GM18517 (cell line): ENCODE measurements around the gene GARNL3.

ENCODE experiments used
- ATAC-seq: cut with Tn5 transposase; IDR thresholded peaks from one replicate; pipeline ENCODE4 v1.9.1; 2021; ENCODE audit warnings: mild to moderate bottlenecking, moderate library complexity; ENCODE audit not compliant: unreplicated experiment

Gene GARNL3

DNA sequence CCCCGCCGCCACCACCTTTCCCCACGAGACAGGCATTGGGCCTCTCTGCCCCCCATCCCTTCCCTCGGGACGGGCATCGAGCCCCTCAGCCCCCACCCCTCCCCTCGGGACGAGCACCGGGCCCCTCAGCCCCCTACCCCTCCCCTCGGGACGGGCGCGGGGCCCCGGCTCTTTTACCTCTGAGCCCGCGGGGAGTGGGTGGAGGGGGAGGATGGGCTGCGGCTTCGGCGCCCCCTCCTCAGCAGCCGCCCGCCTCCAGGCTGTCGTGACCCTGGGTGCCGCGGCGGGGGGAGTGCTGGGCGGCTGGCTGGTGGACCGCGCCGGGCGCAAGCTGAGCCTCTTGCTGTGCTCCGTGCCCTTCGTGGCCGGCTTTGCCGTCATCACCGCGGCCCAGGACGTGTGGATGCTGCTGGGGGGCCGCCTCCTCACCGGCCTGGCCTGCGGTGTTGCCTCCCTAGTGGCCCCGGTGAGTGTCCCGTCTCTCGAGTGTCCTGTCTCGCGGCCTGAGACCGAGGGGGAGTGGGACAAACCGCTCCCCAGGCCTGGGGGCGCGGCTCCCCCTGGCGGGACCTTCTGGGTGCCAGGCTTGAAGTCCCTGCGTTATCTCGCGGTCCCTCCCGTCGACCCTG lies 133.2 kb downstream of the GARNL3 start:
- no peak for ATAC-seq

DNA sequence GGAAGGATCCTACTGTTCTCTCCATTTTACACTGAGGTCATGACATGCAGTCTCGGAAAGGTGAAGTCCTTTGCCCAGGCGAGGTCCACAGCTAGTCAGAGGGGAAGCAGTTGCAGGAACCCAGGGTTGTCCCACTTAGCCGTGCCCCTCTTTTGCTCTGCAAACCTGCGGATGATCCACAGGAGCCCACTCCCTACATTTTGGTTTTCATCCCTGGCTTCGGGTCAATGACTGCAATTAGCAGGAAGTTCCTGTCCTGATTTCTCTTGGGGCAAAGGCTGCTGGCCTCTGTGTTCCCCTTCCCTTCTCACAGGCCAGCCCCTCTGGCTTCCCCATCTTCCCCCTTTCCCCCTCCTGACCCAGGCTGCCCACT lies 133.7 kb downstream of the GARNL3 start:
- no peak for ATAC-seq

DNA sequence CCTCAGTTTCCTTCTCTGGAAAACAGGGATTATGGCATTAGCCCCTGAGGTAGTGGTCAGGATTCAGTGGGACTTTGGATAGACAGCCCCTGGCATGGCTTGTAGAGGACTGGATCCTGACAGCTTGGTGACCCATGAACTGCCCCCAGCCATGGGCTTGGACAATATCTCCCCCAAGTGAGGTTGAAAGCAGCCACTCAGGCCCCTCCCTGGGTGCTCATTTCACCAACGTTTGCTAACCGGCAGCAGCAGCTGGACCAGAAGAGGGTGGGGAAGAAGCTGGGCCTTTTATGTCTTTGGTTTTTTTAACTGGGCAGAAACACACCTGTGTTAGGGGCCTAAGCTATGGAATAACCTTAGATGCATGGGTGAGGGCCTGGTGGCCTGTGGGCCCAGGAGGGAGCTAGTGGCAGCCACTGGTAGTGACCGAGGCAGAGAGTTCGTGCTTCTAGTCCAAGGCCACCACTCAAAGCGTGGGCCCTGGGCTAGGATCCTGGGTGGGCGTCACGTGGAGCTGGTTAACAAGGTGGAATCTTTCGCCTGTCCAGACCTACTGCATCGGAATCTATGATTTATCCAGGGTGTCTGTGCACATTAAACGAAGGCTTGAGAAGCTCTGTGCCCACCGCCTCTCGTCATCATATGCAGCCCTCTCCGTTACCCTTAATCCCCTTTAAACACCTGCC lies 134.3 kb downstream of the GARNL3 start:
- ATAC-seq, result no peak

DNA sequence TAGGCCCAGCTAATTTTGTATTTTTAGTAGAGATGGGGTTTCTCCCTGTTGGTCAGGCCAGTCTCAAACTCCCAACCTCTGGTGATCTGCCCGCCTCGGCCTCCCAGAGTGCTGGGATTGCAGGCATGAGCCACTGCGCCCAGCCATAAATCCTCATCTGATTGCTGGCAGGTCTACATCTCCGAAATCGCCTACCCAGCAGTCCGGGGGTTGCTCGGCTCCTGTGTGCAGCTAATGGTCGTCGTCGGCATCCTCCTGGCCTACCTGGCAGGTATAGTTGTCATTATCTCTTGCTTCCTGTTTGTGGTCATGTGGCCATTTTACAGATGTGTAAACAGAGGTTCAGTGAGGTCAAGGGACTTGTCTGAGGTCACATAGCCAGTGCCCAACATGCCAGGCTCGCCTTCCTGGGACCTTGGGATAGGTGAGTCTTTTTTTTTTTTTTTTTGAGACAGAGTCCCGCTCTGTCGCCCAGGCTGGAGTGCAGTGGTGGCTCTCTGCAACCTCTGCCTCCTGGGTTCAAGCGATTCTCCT lies 135.2 kb downstream of the GARNL3 start:
- ATAC-seq, result no peak

DNA sequence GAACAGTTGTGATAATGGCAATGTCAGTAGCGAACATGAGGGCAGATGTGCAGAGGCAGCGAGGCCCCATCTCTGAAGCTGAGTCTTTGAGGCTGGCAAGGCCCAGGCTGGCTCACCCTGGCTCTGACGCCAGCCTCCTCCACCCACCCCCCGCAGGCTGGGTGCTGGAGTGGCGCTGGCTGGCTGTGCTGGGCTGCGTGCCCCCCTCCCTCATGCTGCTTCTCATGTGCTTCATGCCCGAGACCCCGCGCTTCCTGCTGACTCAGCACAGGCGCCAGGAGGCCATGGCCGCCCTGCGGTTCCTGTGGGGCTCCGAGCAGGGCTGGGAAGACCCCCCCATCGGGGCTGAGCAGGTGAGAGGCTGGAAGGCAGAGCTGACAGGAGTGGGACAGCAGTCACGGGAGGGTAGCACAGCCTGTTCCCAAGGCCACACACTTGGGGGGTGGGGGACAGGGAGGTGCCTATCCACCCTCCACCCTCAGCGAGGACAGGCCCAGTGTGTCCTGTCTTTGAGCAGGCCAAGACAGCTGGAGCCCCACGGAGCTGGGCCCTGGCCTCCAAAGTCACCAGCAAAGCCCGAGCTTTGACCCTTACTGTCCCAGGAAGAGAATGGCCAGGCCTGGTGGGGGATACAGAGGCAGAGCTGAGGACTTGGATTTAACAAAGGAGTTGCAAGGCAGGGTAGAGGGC lies 138.0 kb downstream of the GARNL3 start:
- ATAC-seq, result no peak

DNA sequence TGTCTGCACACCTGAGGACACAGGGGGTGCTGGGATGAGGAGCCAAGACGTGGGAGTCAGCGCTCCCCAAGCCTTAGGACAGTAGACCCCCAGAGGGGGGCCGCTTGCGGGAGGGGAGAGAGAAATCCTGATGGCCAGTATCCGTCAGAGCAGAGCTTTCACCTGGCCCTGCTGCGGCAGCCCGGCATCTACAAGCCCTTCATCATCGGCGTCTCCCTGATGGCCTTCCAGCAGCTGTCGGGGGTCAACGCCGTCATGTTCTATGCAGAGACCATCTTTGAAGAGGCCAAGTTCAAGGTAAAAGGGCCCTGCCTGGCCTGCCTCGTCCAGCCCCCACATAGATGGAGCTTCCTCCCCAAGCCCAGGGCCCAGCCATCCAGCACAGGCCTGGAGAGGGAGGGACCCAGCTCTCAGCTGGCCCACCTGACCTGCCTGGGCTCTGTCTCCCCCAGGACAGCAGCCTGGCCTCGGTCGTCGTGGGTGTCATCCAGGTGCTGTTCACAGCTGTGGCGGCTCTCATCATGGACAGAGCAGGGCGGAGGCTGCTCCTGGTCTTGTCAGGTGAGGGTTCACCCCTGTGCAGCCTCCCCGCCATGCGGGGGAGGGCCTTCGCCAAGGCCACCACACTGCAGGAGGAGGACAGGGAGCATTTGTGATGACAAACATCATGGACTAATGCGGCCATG lies 139.1 kb downstream of the GARNL3 start:
- no peak for ATAC-seq

DNA sequence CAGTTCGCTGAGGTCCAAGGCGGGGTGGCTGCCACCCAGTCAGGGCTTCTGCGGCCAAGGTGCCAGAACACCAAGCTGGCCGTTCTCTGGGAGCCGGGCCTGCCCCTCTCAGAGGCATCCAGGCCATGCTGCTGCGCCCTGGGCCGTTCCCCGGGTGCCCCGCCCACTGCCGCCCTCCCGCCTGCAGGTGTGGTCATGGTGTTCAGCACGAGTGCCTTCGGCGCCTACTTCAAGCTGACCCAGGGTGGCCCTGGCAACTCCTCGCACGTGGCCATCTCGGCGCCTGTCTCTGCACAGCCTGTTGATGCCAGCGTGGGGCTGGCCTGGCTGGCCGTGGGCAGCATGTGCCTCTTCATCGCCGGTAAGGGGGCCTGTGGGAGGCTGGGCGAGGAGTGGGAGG lies 140.1 kb downstream of the GARNL3 start:
- ATAC-seq, result no peak

DNA sequence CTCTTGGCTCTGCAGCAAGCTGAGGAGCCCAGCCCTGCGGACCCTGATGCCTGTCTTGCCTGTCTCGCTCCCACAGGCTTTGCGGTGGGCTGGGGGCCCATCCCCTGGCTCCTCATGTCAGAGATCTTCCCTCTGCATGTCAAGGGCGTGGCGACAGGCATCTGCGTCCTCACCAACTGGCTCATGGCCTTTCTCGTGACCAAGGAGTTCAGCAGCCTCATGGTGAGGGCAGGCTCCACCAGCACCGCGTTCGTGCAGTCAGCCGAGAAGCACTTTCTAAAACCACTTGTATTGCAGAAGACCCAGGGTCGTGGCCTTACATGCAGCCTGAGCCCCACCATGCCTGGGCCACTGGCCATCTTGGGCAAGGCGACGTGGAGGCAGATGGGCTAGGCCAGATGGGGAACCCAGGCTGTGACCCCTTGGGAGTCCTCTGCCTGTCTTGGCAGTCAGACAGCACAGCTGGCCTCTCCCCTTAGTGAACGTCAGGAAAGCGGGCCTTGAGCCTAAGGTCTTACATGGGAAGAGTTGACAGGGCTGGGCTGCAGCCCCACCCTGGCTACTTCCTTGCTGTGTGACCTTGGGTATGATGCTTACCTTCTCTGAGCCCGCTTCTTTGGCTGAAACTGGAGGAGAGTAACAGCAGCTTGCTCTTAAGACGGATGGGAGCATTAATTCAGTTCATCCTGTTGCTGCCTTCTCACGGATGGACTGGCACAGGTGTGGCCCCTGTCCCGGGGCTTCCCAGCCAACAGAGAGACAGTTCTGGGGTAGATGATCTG lies 141.0 kb downstream of the GARNL3 start:
- no peak for ATAC-seq

DNA sequence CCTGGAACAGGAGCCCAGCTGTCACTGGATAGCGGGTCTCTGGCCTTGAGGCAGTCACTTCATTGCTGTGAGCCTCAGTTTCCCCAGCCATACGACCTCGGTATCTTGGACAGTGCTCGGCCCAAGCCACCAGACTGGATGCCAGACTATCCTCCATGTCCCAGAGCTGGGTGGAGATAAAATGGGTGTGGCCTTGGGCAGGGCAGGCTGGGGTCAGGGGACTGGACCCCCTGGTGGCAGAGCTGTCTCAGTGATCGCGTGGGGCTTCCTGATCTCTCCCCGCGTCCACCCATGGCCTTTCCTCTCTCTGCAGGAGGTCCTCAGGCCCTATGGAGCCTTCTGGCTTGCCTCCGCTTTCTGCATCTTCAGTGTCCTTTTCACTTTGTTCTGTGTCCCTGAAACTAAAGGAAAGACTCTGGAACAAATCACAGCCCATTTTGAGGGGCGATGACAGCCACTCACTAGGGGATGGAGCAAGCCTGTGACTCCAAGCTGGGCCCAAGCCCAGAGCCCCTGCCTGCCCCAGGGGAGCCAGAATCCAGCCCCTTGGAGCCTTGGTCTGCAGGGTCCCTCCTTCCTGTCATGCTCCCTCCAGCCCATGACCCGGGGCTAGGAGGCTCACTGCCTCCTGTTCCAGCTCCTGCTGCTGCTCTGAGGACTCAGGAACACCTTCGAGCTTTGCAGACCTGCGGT lies 142.4 kb downstream of the GARNL3 start:
- no peak for ATAC-seq

DNA sequence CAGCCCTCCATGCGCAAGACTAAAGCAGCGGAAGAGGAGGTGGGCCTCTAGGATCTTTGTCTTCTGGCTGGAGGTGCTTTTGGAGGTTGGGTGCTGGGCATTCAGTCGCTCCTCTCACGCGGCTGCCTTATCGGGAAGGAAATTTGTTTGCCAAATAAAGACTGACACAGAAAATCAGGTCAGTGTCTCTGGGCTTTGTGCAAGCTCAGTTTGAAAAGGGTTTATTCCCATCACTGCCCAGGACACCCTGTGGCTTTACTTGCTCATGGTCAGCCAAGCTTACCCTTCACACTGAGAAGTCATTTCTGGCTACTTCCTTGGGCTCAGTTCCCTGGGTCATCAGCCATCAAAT lies 142.9 kb downstream of the GARNL3 start:
- no peak for ATAC-seq

DNA sequence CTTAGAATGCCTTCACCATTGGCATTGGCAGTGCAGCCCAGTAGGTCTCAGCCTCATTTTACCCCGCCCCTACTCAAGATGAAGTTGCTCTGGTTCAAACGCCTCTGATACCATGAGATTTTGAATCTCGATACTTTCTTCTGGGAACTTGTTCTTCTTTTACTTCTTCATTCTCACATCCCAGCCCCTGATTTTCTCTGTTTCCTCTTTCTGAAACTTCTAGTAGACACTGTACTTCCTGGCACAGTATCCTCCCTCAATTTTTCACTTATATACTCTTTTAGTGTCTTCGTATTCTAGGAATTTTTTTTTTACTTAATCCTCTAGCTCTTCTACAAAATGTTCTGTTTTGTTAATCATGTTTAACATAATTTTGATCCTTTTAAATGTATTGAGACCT lies 146.5 kb downstream of the GARNL3 start:
- no peak for ATAC-seq

DNA sequence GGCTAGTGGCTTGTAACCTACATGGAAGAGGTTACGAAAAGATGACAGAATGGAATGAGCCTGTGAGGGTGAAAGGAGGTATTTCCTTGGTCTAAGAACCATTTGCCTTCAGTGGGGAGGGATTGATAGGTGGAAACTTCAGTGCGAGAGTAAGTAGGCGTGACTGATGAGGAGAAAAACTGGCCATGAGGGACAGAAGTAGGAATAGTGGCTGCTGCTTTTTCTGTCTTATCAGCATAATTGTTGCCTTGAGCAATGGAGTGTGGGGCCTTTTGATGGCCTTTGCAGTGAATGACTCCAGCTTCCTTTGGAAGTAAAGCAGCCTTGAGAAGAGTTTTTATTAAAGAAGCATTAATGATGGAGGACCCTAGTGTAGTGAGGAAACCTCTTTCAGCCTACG lies 150.6 kb downstream of the GARNL3 start:
- ATAC-seq, result no peak

DNA sequence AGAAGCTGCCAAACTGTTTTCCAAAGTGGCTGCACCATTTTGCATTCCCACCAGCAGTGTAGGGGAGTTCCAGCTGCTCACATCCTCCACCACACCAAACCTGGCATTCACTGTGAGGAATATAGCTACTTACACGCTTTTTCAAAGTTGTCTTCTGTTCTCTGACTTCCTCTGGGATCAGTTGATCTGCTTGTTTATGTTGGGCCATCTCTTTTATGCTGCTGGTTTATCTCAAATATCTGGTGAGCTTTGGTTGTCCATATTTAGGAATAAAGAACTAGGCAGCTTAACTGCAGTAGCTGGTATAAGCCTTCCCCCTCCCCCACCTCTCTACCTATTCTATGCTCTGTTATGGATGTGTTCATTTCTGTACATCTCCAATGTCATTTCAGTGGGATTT lies 151.1 kb downstream of the GARNL3 start:
- ATAC-seq, result no peak

DNA sequence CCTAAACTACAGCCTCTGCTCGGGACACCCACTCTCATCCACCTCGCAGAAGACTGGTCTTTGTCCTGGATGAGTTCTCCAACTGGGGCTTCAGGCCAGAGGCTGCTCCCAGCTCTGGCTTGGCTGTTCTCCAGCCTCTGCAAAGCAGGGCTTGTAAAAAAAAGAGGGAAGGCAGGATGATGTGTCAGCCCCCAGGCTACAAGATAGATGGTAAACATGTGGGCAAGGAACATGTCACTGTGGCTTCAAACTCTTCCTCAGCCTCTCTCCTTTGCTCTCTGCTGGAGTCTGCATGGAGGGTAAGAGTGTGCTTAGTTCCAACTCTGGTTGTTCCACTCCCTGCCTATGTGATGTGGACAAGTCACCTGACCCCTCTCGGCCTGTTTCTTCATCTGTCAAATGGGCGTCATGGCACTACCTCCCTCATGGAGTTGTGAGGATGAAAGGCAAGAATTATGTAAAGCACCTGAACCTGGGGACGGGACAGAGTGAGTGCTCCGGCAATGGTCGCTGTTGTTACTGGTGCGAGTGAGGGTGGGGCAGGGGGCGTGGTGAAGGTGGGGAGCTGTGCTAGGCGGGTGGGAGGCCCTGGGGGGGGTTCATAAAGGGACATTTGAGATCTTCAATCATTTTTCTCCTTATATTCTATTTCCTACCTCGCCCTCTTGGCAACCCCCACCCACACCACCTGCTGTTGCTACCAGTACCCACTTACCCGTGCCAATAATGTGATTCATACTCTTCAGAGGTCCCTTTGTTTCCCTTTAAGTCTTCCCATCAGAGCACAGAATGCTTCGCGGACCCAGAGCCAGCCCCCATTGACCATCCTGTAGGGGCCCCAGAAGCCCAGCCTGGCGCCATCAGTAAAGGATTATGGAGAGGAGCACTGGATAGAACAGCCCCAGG lies 152.8 kb downstream of the GARNL3 start:
- no peak for ATAC-seq

DNA sequence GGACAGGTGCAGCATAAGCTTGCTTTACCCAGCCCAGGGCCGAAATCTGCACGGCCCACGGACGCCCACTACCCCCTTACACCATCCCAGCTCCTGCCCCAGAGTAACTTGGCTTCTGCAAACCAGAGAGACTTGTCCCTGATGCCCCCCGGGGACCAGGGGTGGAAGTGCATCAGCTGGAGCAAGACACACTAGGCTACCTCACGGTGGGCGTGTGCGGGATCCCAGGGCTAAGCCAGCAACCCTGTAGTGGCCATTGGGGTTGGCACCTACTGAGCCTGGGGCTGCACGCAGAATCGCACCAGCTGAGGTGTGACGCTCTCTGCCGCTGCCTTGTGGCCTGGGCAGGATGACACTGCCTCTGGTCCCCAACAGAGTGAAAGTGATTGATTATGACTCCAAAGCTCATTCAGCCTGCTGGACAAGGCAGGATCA lies 153.5 kb downstream of the GARNL3 start:
- ATAC-seq, result no peak

DNA sequence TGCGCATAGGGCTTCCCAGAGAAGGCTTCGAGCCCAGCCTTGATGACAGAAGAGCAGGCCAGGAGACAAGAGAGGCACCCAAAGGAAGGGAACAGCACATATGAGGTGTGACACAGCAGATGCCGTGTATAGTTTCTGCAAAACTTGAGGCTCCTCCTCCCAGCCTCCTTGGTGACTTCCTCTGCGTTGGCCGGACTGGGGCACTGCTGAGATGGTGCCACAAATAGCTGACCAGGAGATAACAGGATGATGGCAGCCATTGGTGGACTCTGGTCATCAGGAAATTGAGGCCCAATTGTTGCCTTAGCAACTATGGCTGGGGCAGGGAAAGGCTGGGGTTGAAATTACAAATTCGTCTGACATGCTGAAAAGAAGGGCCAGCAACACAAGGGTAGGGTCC lies 154.8 kb downstream of the GARNL3 start:
- ATAC-seq, result no peak

DNA sequence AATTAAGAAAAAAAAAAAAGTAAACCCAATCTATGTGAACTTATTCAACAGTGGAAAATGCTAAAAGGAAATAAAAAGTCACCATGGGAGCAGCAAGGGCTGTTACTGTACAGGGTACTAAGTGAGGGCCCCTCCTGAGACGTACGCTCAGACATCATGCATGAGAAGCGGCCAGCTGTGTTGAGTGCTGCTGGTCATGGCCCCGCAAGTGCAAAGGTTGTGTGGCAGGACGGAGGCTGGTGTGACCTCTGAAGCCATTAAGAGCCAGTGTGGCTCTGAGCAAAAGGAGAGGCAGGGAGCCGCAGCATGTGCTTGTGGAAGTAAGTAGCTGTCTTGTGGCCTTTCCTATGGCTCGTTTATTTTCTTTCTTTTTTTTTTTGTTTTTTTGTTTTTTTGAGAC lies 156.5 kb downstream of the GARNL3 start:
- no peak for ATAC-seq

DNA sequence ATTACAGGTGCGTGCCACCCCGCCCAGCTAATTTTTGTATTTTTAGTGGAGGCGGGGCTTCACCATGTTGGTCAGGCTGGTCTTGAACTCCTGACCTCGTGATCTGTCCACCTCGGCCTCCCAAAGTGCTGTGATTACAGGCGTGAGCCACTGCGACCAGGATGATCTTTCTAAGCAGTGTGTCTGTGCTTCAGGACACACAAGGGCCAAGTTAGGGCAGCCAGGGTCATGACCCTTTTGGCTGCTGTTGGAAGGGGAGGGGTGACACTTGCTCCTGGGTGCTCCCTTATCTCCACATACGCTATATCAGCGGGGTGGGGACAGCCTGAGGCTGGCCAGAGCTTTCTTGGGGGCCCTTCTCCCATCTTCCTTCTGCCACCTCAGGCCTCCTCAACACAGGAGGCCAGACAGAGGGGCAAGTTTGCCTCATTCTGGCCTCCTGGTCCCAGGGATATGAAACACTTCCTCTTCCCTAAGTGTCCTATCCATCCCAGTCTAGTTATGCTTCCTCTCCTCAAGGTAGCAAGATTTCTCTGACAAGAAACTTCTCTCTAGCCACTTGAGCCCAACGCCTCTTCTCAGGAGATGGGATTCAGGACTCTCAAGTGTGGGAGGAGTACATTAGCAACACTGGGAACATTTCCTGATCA lies 157.7 kb downstream of the GARNL3 start:
- no peak for ATAC-seq

DNA sequence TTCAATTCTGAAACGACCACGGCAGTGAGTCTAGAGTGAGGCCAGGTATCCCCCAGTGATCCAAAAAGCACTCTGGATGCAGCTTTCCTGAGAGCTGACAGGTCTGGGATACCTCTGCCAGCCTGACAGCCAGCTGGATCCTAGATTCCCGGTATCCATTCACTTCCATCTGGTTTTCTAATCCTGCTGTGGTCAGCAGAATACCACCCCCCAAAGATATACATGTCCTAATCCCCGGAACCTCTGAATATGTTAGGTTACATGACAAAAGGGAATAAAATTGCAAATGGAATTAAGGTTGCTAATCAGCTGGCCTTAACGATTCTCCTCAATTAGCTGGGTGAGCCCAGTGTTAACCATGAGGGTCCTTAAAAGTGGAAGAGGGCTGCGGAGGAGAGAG lies 158.2 kb downstream of the GARNL3 start:
- no peak for ATAC-seq
